ENCODE measurements around the gene STARD9. TPM values are rescaled to one million over a fixed set of nuclear protein-coding genes. Genes with fewer than 3 reads are reported as not detected.
A peak's percentile ranks its signal among the peaks of the same experiment; 100 is the strongest.

The STARD9 gene
- total RNA-seq, 2 experiments from 2014 or later: 8.8 to 11.6 TPM

GRCh38 chr15:42619656-42620371 lies 44.4 kb downstream of the STARD9 start:
- H3K36me3 Mint-ChIP-seq (ENCODE audit: low read depth): no peaks in the 10 kb centered on the region
- DNase-seq: no peak
- peaks cover 8% of the 10 kb centered on the region for H3K4me1 Mint-ChIP-seq
- no peaks in the 10 kb centered on the region for H3K27me3 Mint-ChIP-seq
- peak overlapping the region; percentile 60 for H3K27ac Mint-ChIP-seq
- no peak overlapping the region for H3K4me3 Mint-ChIP-seq
- no peaks in the 10 kb centered on the region for H3K9me3 Mint-ChIP-seq
- ChIA-PET CTCF (interaction anchor here (0.6 to 1.9 kb wide), 3 partner anchors 10 to 300 kb away, joined by 3 to 7 read pairs (median 4); no protein-coding TSS in a partner anchor), POLR2A (no interaction called here)

DNA sequence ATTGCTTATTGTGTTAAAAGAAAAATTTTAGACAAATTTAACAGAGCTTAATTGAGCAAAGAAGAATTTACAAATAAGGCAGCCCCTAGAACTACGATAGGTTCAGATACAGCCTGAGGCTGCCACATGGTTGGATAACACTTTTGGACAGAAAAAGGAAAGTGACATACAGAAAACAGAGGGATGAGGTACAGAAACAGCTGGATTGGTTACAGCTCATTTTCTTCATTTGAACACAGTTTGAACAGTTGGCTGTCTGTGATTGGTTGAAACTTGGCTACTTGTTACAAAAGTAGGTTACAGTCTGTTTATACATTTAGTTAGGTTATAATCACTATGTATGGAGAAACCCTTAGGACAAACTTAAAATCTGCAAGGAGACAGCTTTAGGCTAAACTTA lies 46.0 kb downstream of the STARD9 start:
- POLR2A ChIA-PET: interaction anchor here (0.6 kb wide), 1 partner anchor 68 kb away, joined by 3 read pairs; no protein-coding TSS in a partner anchor
- CTCF ChIA-PET: interaction anchor here (0.6 kb wide), 1 partner anchor 48 kb away, joined by 3 read pairs; no protein-coding TSS in a partner anchor

GRCh38 chr15:42621996-42622925 lies 46.9 kb downstream of the STARD9 start:
- POLR2A ChIA-PET: no interaction called here

More for the DNA sequence above, 46.0 kb downstream of the STARD9 start:
- no peak overlapping the region for H3K4me3 Mint-ChIP-seq
- no peak overlapping the region for H3K27ac Mint-ChIP-seq
- peaks cover 8% of the 10 kb centered on the region for H3K4me1 Mint-ChIP-seq
- H3K9me3 Mint-ChIP-seq: no peaks in the 10 kb centered on the region
- H3K27me3 Mint-ChIP-seq: no peaks in the 10 kb centered on the region
- no peaks in the 10 kb centered on the region for H3K36me3 Mint-ChIP-seq (ENCODE audit: low read depth)
- DNase-seq: no peak

GRCh38 chr15:42623951-42624350 lies 48.5 kb downstream of the STARD9 start:
- Mint-ChIP-seq H3K27me3 (no peaks in the 10 kb centered on the region), H3K9me3 (no peaks in the 10 kb centered on the region), H3K4me1 (peaks cover 8% of the 10 kb centered on the region), H3K27ac (no peak overlapping the region), H3K4me3 (no peak overlapping the region), H3K36me3 (ENCODE audit: low read depth) (no peaks in the 10 kb centered on the region)
- DNase-seq: no peak
- CTCF ChIA-PET: interaction anchor here (1.2 kb wide), 1 partner anchor 15 kb away, joined by 7 read pairs; no protein-coding TSS in a partner anchor
- POLR2A ChIA-PET: no interaction called here

More at GRCh38 chr15:42621996-42622925, 46.9 kb downstream of the STARD9 start:
- CTCF ChIA-PET: interaction anchor here (0.9 kb wide), 1 partner anchor 27 kb away, joined by 3 read pairs; no protein-coding TSS in a partner anchor
- Mint-ChIP-seq H3K27me3 (no peaks in the 10 kb centered on the region), H3K4me3 (no peak overlapping the region), H3K27ac (no peak overlapping the region), H3K9me3 (no peaks in the 10 kb centered on the region), H3K36me3 (ENCODE audit: low read depth) (no peaks in the 10 kb centered on the region), H3K4me1 (peaks cover 8% of the 10 kb centered on the region)
- no peak for DNase-seq

- Mint-ChIP-seq H3K4me1 (peaks cover 5% of the 10 kb centered on the region), H3K27me3 (no peaks in the 10 kb centered on the region), H3K36me3 (ENCODE audit: low read depth) (peaks cover 4% of the 10 kb centered on the region), H3K4me3 (no peak overlapping the region), H3K27ac (no peak overlapping the region), H3K9me3 (no peaks in the 10 kb centered on the region)
- CTCF ChIA-PET: no interaction called here
- POLR2A ChIA-PET: no interaction called here
- no peak for DNase-seq
Measured at GRCh38 chr15:42627485-42627884, 52.1 kb downstream of the STARD9 start.

DNA sequence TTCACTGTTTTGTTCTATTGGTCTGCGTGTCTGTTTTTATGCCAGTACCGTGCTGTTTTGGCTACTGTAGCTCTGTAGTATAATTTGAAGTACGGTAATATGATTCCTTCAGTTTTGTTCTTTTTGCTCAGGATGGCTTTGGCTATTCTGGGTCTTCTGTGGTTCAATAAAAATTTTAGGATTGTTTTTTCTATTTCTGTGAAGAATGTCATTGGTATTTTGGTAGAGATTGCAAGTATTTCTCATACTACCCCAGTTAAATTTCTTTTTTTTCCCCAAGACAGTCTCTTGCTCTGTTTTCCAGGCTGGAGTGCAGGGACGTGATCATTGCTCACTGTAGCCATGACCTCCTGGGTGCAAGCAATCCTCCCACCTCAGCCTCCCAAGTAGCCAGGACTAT lies 53.4 kb downstream of the STARD9 start:
- no peak overlapping the region for H3K4me3 Mint-ChIP-seq
- ChIA-PET POLR2A (no interaction called here), CTCF (interaction anchor here (0.5 to 1.7 kb wide), 3 partner anchors 9 to 390 kb away, joined by 3 to 7 read pairs (median 3); no protein-coding TSS in a partner anchor)
- no peak overlapping the region for H3K27ac Mint-ChIP-seq
- DNase-seq: no peak
- H3K36me3 Mint-ChIP-seq (ENCODE audit: low read depth): peaks cover 4% of the 10 kb centered on the region
- no peaks in the 10 kb centered on the region for H3K27me3 Mint-ChIP-seq
- peaks cover 5% of the 10 kb centered on the region for H3K4me1 Mint-ChIP-seq
- no peaks in the 10 kb centered on the region for H3K9me3 Mint-ChIP-seq

DNA sequence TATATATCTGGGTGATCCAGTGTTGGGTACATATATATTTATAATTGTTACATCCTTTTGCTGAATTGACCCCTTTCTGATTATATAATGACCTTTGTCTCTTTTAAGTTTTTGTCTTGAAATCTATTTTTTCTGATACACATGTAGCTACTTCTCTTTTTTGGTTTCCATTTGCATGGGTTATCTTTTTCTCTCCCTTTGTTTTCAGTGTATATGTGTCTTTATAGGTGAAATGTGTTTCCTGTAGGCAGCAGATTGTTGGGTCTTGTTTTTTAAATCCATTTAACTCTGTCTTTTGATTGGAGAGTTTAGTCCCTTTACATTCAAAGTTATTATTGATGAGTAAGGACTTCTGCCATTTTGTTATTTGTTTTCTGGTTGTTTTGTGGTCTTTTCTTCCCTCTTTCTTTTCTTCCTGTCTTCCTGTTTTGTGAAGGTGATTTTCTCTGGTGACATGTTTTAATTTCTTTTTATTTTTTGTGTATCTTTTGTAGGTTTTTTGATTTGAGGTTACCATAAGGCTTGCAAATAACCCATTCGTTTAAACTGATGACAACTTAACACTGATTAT lies 56.8 kb downstream of the STARD9 start:
- no peaks in the 10 kb centered on the region for H3K9me3 Mint-ChIP-seq
- no peak overlapping the region for H3K4me3 Mint-ChIP-seq
- CTCF ChIA-PET: interaction anchor here (0.6 to 1.1 kb wide), 3 partner anchors 23 to 51 kb away, joined by 3 to 4 read pairs (median 3); no protein-coding TSS in a partner anchor
- POLR2A ChIA-PET: interaction anchor here (0.6 kb wide), 1 partner anchor 41 kb away, joined by 3 read pairs; no protein-coding TSS in a partner anchor
- H3K36me3 Mint-ChIP-seq (ENCODE audit: low read depth): peaks cover 9% of the 10 kb centered on the region
- no peaks in the 10 kb centered on the region for H3K27me3 Mint-ChIP-seq
- no peak overlapping the region for H3K27ac Mint-ChIP-seq
- no peak for DNase-seq
- H3K4me1 Mint-ChIP-seq: peaks cover 5% of the 10 kb centered on the region

DNA sequence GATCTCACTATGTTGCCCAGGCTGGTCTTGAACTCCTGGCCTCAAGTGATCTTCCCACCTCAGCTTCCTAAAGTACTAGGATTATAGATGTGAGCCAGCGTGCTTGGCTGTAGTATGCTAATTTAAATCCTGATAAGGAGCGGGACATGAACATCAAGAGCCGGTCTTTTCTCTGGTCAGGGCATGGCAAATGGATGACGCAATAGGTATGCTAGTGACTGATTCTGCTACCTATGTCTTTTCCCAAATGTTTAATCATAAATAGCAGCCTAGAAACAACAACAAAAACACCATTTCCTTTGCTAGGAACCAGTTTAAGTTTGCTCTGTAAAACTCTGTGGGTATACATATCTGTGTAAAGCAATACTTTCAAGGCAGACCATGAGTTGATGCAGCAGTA lies 64.7 kb downstream of the STARD9 start:
- H3K27me3 Mint-ChIP-seq: no peaks in the 10 kb centered on the region
- no peak overlapping the region for H3K4me3 Mint-ChIP-seq
- H3K36me3 Mint-ChIP-seq (ENCODE audit: low read depth): peaks cover 12% of the 10 kb centered on the region
- ChIA-PET POLR2A (no interaction called here), CTCF (interaction anchor here (0.7 to 1.6 kb wide), 2 partner anchors 9 to 177 kb away, joined by 3 to 4 read pairs; no protein-coding TSS in a partner anchor)
- H3K4me1 Mint-ChIP-seq: no peaks in the 10 kb centered on the region
- no peak overlapping the region for H3K27ac Mint-ChIP-seq
- no peak for DNase-seq
- H3K9me3 Mint-ChIP-seq: no peaks in the 10 kb centered on the region

DNA sequence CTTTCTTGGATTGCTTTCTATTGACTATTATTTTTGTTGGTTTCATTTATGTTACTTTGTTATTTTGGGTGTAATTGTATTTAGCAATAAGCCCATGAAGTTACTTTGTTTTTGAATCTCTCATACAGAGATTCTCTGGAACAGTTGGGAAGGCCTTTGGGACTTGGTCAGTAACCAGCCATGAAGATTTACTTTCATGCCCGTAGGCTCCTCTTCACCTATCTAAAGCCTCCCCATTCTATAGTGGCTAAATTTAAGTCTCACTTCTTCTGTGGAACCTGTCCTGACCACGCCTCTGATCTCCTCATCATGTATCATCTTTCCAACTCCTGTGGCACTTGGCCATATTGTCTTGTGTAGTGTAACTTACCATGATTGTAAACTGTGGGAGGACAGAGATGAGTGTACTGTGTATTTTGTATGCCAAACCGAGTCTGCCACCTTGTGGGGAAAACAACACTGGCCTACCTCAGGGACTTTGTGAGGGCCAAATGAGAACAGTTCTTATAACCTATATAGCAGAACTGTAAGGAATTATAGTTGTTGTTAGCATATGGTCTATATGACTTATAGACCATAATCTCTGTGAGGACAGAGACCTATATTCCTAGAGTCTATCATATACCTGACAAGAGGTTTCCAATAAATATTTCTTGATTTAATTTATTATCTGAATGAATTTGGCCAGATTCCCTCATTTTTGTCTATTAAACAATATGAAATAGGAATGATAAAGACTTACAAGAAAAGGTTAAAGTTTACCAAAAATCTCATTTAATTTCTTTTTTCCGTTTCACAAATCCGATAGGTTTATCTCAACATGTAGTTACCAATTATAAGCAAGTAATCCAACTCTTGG lies 75.0 kb downstream of the STARD9 start:
- CTCF ChIA-PET: interaction anchor here (1.1 to 1.6 kb wide), 2 partner anchors 10 to 41 kb away, joined by 4 read pairs; no protein-coding TSS in a partner anchor
- peaks cover 16% of the 10 kb centered on the region for H3K4me1 Mint-ChIP-seq
- no peaks in the 10 kb centered on the region for H3K27me3 Mint-ChIP-seq
- peak overlapping the region; percentile 4 for H3K27ac Mint-ChIP-seq
- no peaks in the 10 kb centered on the region for H3K9me3 Mint-ChIP-seq
- POLR2A ChIA-PET: no interaction called here
- no peak overlapping the region for H3K4me3 Mint-ChIP-seq
- peak; percentile 82 for DNase-seq
- peaks cover 1% of the 10 kb centered on the region for H3K36me3 Mint-ChIP-seq (ENCODE audit: low read depth)

DNA sequence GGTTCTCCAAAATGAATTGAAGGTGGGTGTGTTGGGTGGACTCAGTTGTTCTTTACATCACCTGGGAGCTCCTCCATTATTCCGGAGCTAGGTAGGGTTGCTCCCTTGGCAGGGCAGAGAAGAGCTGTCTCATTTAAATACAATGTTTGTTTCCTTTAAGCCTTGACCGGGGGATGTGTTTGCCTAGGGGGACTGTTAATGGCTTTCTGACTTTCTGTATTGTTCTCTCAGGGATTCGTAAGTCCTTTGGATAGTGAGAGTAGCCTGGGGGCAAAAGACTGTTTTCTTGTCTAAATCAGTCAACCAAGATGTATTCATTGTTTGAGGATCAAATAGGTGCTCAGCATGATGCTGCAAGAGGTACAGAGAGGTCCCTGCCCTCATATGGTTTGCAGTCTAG lies 90.4 kb downstream of the STARD9 start:
- ChIA-PET CTCF (no interaction called here), POLR2A (no interaction called here)
- H3K36me3 Mint-ChIP-seq (ENCODE audit: low read depth): peaks cover 8% of the 10 kb centered on the region
- H3K27me3 Mint-ChIP-seq: no peaks in the 10 kb centered on the region
- H3K27ac Mint-ChIP-seq: no peak overlapping the region
- no peaks in the 10 kb centered on the region for H3K9me3 Mint-ChIP-seq
- no peak overlapping the region for H3K4me3 Mint-ChIP-seq
- no peaks in the 10 kb centered on the region for H3K4me1 Mint-ChIP-seq
- no peak for DNase-seq

DNA sequence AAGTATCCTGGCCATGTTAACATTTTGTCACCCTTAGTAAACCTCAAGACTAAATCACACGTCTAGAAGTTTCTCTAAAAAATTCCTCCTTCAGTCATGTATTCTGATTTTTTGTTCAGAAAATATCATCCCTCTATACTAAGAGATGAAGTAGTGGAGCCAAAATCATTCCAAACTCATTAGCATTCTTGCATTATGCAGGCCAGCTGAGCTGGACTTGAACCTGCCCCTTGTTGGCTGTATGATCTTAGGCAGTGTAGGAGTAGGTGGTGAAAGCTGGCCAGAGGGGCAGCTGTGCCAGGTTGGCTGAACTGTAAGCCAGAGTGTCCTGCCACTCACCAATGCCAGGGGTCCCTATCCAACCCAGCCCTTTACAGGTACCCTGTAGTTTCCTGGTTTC lies 92.4 kb downstream of the STARD9 start:
- CTCF ChIA-PET: no interaction called here
- no peaks in the 10 kb centered on the region for H3K4me1 Mint-ChIP-seq
- no peak for DNase-seq
- H3K27me3 Mint-ChIP-seq: no peaks in the 10 kb centered on the region
- POLR2A ChIA-PET: no interaction called here
- no peak overlapping the region for H3K4me3 Mint-ChIP-seq
- peaks cover 6% of the 10 kb centered on the region for H3K36me3 Mint-ChIP-seq (ENCODE audit: low read depth)
- no peak overlapping the region for H3K27ac Mint-ChIP-seq
- H3K9me3 Mint-ChIP-seq: no peaks in the 10 kb centered on the region

DNA sequence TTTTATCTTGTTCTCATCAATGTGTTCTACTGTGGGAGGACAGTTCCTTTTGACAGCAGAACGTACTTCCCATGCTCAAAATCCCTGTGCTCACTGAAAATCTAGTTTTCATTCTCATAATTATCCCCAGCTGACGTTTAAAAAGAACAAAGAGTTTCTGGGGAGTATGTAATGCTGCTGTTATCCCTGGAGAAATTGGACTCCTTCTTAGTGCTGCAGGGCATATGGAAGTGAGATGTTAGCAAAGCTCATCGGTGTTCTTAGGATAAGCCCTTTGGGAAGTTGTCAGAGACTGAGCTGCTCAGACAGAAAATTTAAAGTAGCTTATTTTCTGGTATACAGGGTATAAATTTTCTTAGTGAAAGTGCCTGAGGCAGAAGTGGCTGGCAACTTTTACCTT lies 95.0 kb downstream of the STARD9 start:
- Mint-ChIP-seq H3K9me3 (no peaks in the 10 kb centered on the region), H3K4me1 (no peaks in the 10 kb centered on the region), H3K36me3 (ENCODE audit: low read depth) (peaks cover 2% of the 10 kb centered on the region), H3K27ac (no peak overlapping the region), H3K27me3 (no peaks in the 10 kb centered on the region), H3K4me3 (no peak overlapping the region)
- DNase-seq: no peak
- ChIA-PET POLR2A (no interaction called here), CTCF (interaction anchor here (0.6 to 1.1 kb wide), 3 partner anchors 13 to 167 kb away, joined by 3 to 4 read pairs (median 4); no protein-coding TSS in a partner anchor)
